WERI-Rb-1 (cell line): ENCODE results near the gene CYP2F1.
"Not testable (repeated sequence)": the region's sequence is repeated elsewhere in the genome, so short reads cannot be mapped to it uniquely, and the experiment has no call there.

Experiments
- DNase-seq: peaks from one replicate; pipeline ENCODE4 v3.0.0-alpha.2; 2020
- H3K27ac ChIP-seq: fragments of 250-450 bp; sonication (Bioruptor Pico); 2 replicates; pipeline ENCODE4 v1.5.1; 2020; ENCODE audit warnings: mild to moderate bottlenecking, moderate library complexity
- H3K27me3 ChIP-seq: fragments of 250-450 bp; sonication (Bioruptor Pico); 2 replicates; pipeline ENCODE4 v1.5.1; 2021; ENCODE audit warnings: mild to moderate bottlenecking, low read depth, moderate library complexity; ENCODE audit not compliant: insufficient read depth, severe bottlenecking
- H3K36me3 ChIP-seq: fragments of 250-450 bp; sonication (Bioruptor Pico); 2 replicates; pipeline ENCODE4 v1.5.1; 2020; ENCODE audit warnings: mild to moderate bottlenecking, moderate library complexity
- H3K4me3 ChIP-seq: 2 replicates; pipeline ENCODE4 v1.5.1; 2011; ENCODE audit warnings: low read depth, mild to moderate bottlenecking, control low read depth, low read length
- H3K9me3 ChIP-seq: fragments of 250-450 bp; sonication (Bioruptor Pico); 2 replicates; pipeline ENCODE4 v1.5.1; 2021; ENCODE audit warnings: mild to moderate bottlenecking, moderate library complexity; ENCODE audit not compliant: severe bottlenecking
- TF ChIP-seq, protein P1 (sequence below): IDR thresholded peaks from 2 replicates; pipeline ENCODE4 v1.5.1; 2011; ENCODE audit warnings: low read depth, mild to moderate bottlenecking, control low read depth, inconsistent platforms, low read length

CYP2F1 gene

GRCh38 chr19:41133260-41133659, 19.0 kb downstream of the CYP2F1 start:
- H3K27ac ChIP-seq: no peak overlapping the region
- no peak for DNase-seq
- TF ChIP-seq, protein P1, sequence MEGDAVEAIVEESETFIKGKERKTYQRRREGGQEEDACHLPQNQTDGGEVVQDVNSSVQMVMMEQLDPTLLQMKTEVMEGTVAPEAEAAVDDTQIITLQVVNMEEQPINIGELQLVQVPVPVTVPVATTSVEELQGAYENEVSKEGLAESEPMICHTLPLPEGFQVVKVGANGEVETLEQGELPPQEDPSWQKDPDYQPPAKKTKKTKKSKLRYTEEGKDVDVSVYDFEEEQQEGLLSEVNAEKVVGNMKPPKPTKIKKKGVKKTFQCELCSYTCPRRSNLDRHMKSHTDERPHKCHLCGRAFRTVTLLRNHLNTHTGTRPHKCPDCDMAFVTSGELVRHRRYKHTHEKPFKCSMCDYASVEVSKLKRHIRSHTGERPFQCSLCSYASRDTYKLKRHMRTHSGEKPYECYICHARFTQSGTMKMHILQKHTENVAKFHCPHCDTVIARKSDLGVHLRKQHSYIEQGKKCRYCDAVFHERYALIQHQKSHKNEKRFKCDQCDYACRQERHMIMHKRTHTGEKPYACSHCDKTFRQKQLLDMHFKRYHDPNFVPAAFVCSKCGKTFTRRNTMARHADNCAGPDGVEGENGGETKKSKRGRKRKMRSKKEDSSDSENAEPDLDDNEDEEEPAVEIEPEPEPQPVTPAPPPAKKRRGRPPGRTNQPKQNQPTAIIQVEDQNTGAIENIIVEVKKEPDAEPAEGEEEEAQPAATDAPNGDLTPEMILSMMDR: no peak
- H3K9me3 ChIP-seq: no peaks in the 10 kb centered on the region
- H3K4me3 ChIP-seq: no peak overlapping the region
- no peaks in the 10 kb centered on the region for H3K27me3 ChIP-seq
- H3K36me3 ChIP-seq: no peaks in the 10 kb centered on the region

DNA sequence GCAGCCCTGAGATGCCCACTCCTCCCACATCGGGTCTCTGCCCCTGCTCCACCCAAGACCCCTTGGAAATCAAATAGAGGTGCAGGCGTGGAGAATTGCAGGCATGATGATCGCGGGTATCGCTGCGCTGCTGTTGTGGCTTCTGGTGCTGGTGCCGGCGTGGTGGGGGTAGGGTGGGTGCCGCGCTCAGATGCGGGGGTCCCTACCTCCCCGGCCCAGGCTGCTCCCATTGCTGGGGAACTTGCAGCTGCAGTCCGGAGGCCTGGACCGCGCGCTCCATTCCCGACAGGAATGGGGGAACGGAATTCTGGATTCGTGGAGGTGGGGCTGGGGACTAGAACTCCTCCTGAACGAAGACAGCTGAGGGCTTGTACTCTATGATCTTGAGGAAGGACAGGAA, 20.4 kb downstream of the CYP2F1 start:
- no peaks in the 10 kb centered on the region for H3K9me3 ChIP-seq
- no peaks in the 10 kb centered on the region for H3K36me3 ChIP-seq
- H3K27ac ChIP-seq: no peak overlapping the region
- no peak for DNase-seq
- no peak overlapping the region for H3K4me3 ChIP-seq
- no peaks in the 10 kb centered on the region for H3K27me3 ChIP-seq
- TF ChIP-seq, protein P1: no peak

GRCh38 chr19:41135390-41136384, 21.5 kb downstream of the CYP2F1 start:
- H3K27me3 ChIP-seq, H3K4me3 ChIP-seq, H3K36me3 ChIP-seq, H3K27ac ChIP-seq, H3K9me3 ChIP-seq, DNase-seq: not testable (repeated sequence)

GRCh38 chr19:41136636-41137455, 22.6 kb downstream of the CYP2F1 start:
- no peak overlapping the region for H3K4me3 ChIP-seq
- TF ChIP-seq, protein P1: no peak
- H3K9me3 ChIP-seq: no peaks in the 10 kb centered on the region
- H3K27ac ChIP-seq: no peak overlapping the region
- H3K27me3 ChIP-seq: no peaks in the 10 kb centered on the region
- DNase-seq: no peak
- H3K36me3 ChIP-seq: no peaks in the 10 kb centered on the region

- no peak overlapping the region for H3K4me3 ChIP-seq
- no peaks in the 10 kb centered on the region for H3K9me3 ChIP-seq
- H3K27ac ChIP-seq: no peak overlapping the region
- TF ChIP-seq, protein P1: peak; percentile 77
- DNase-seq: peak; percentile 84
- H3K36me3 ChIP-seq: no peaks in the 10 kb centered on the region
- no peaks in the 10 kb centered on the region for H3K27me3 ChIP-seq
Observed at GRCh38 chr19:41144403-41144802, 30.2 kb downstream of the CYP2F1 start.

GRCh38 chr19:41149831-41150230, 35.6 kb downstream of the CYP2F1 start:
- H3K27me3 ChIP-seq: no peaks in the 10 kb centered on the region
- no peak overlapping the region for H3K4me3 ChIP-seq
- no peak for DNase-seq
- TF ChIP-seq, protein P1: no peak
- H3K36me3 ChIP-seq: no peaks in the 10 kb centered on the region
- no peak overlapping the region for H3K27ac ChIP-seq
- no peaks in the 10 kb centered on the region for H3K9me3 ChIP-seq

GRCh38 chr19:41150986-41151385, 36.8 kb downstream of the CYP2F1 start:
- DNase-seq, H3K36me3 ChIP-seq, H3K4me3 ChIP-seq, H3K27me3 ChIP-seq, H3K27ac ChIP-seq, H3K9me3 ChIP-seq: not testable (repeated sequence)
